Measurements from ENCODE around the gene PTPN3. TPM values are rescaled to one million over a fixed set of nuclear protein-coding genes. Genes with fewer than 3 reads are reported as not detected.

The PTPN3 gene
- total and polyA plus RNA-seq, 2 experiments from 2014 or later: 0.86 to 1.3 TPM

GRCh38 chr9:109456811-109457210 is 41.3 kb downstream of the PTPN3 start:
- Histone ChIP-seq H3K27me3 (replicated peaks; ENCODE audit: insufficient read depth) (no peaks in the 10 kb centered on the region), H3K79me2 (ENCODE audit: insufficient read depth) (no peaks in the 10 kb centered on the region), H2AFZ (no peak overlapping the region), H3K9me3 (ENCODE audit: low read depth) (no peaks in the 10 kb centered on the region), H3K27ac (no peak overlapping the region), H3K9me2 (ENCODE audit: insufficient read depth) (no peaks in the 10 kb centered on the region), H3K4me1 (ENCODE audit: insufficient read depth) (peaks cover 5% of the 10 kb centered on the region; the same call in 1 of the 2 replicates), H3K36me3 (ENCODE audit: low read depth) (no peaks in the 10 kb centered on the region), H3K9ac (no peak overlapping the region), H3F3A (ENCODE audit: insufficient read depth) (peaks cover 21% of the 10 kb centered on the region), H4K20me1 (ENCODE audit: insufficient read depth) (no peaks in the 10 kb centered on the region), H3K4me2 (ENCODE audit: unreplicated experiment) (no peak overlapping the region), H3K4me3 (no peak overlapping the region)
- 74 to 81% methylated on average over 7 of the region's 7 CpGs for WGBS, 2 experiments (ENCODE audit: low coverage in 1 of 2, low lambda C conversion rate in 2 of 2, missing lambda C conversion rate in 2 of 2)
- DNase-seq: no peak
- TF ChIP-seq EZH2phosphoT487 (IDR thresholded peaks at IDR 0.05; ENCODE audit: insufficient read depth, low read depth): no peak
- TF ChIP-seq EZH2 (IDR thresholded peaks at IDR 0.05; ENCODE audit: insufficient read depth, poor library complexity, severe bottlenecking): no peak
- in situ Hi-C loops (cut with MboI): no loop called here

GRCh38 chr9:109455861-109456260 is 42.2 kb downstream of the PTPN3 start:
- Histone ChIP-seq H3K36me3 (ENCODE audit: low read depth) (no peaks in the 10 kb centered on the region), H3K9ac (no peak overlapping the region), H4K20me1 (ENCODE audit: insufficient read depth) (no peaks in the 10 kb centered on the region), H2AFZ (no peak overlapping the region), H3K27ac (no peak overlapping the region), H3K27me3 (replicated peaks; ENCODE audit: insufficient read depth) (no peaks in the 10 kb centered on the region), H3K9me2 (ENCODE audit: insufficient read depth) (no peaks in the 10 kb centered on the region), H3K9me3 (ENCODE audit: low read depth) (no peaks in the 10 kb centered on the region), H3F3A (ENCODE audit: insufficient read depth) (peaks cover 21% of the 10 kb centered on the region), H3K79me2 (ENCODE audit: insufficient read depth) (no peaks in the 10 kb centered on the region), H3K4me1 (ENCODE audit: insufficient read depth) (peaks cover 5% of the 10 kb centered on the region; the same call in 1 of the 2 replicates), H3K4me3 (no peak overlapping the region), H3K4me2 (ENCODE audit: unreplicated experiment) (no peak overlapping the region)
- in situ Hi-C loops (cut with MboI): no loop called here
- TF ChIP-seq EZH2phosphoT487 (IDR thresholded peaks at IDR 0.05; ENCODE audit: insufficient read depth, low read depth): no peak
- no peak for TF ChIP-seq EZH2 (IDR thresholded peaks at IDR 0.05; ENCODE audit: insufficient read depth, poor library complexity, severe bottlenecking)
- DNase-seq: no peak
- whole genome bisulfite sequencing, 2 experiments (ENCODE audit: low coverage in 1 of 2, low lambda C conversion rate in 2 of 2, missing lambda C conversion rate in 2 of 2): 91 to 94% methylated on average over 11 of the region's 11 CpGs

GRCh38 chr9:109455391-109455790 is 42.7 kb downstream of the PTPN3 start:
- Histone ChIP-seq H3K27ac (no peak overlapping the region), H3K4me1 (ENCODE audit: insufficient read depth) (peaks cover 7% of the 10 kb centered on the region; the same call in 1 of the 2 replicates), H3K9ac (no peak overlapping the region), H2AFZ (no peak overlapping the region), H3K36me3 (ENCODE audit: low read depth) (no peaks in the 10 kb centered on the region), H3K27me3 (replicated peaks; ENCODE audit: insufficient read depth) (no peaks in the 10 kb centered on the region), H3K9me2 (ENCODE audit: insufficient read depth) (no peaks in the 10 kb centered on the region), H3K9me3 (ENCODE audit: low read depth) (no peaks in the 10 kb centered on the region), H3K4me3 (no peak overlapping the region), H3F3A (ENCODE audit: insufficient read depth) (peaks cover 24% of the 10 kb centered on the region), H4K20me1 (ENCODE audit: insufficient read depth) (no peaks in the 10 kb centered on the region), H3K4me2 (ENCODE audit: unreplicated experiment) (no peak overlapping the region), H3K79me2 (ENCODE audit: insufficient read depth) (no peaks in the 10 kb centered on the region)
- no peak for DNase-seq
- TF ChIP-seq EZH2phosphoT487 (IDR thresholded peaks at IDR 0.05; ENCODE audit: insufficient read depth, low read depth): no peak
- no peak for TF ChIP-seq EZH2 (IDR thresholded peaks at IDR 0.05; ENCODE audit: insufficient read depth, poor library complexity, severe bottlenecking)
- 95 to 97% methylated on average over 7 of the region's 7 CpGs for WGBS, 2 experiments (ENCODE audit: low coverage in 1 of 2, low lambda C conversion rate in 2 of 2, missing lambda C conversion rate in 2 of 2)
- in situ Hi-C loops (cut with MboI): no loop called here

- Histone ChIP-seq H3K9me2 (ENCODE audit: insufficient read depth) (no peaks in the 10 kb centered on the region), H2AFZ (no peak overlapping the region), H3K36me3 (ENCODE audit: low read depth) (no peaks in the 10 kb centered on the region), H3F3A (ENCODE audit: insufficient read depth) (peaks cover 28% of the 10 kb centered on the region), H3K9ac (no peak overlapping the region), H3K4me1 (ENCODE audit: insufficient read depth) (peaks cover 11% of the 10 kb centered on the region; the same call in 1 of the 2 replicates), H3K4me3 (no peak overlapping the region), H3K27me3 (replicated peaks; ENCODE audit: insufficient read depth) (no peaks in the 10 kb centered on the region), H3K4me2 (ENCODE audit: unreplicated experiment) (no peak overlapping the region), H3K9me3 (ENCODE audit: low read depth) (no peaks in the 10 kb centered on the region), H4K20me1 (ENCODE audit: insufficient read depth) (no peaks in the 10 kb centered on the region), H3K79me2 (ENCODE audit: insufficient read depth) (no peaks in the 10 kb centered on the region), H3K27ac (no peak overlapping the region)
- WGBS, 2 experiments (ENCODE audit: low coverage in 1 of 2, low lambda C conversion rate in 2 of 2, missing lambda C conversion rate in 2 of 2): 97 to 98% methylated on average over 5 of the region's 5 CpGs
- in situ Hi-C loops (cut with MboI): no loop called here
- TF ChIP-seq EZH2phosphoT487 (IDR thresholded peaks at IDR 0.05; ENCODE audit: insufficient read depth, low read depth): no peak
- TF ChIP-seq EZH2 (IDR thresholded peaks at IDR 0.05; ENCODE audit: insufficient read depth, poor library complexity, severe bottlenecking): no peak
- no peak for DNase-seq
Measured at GRCh38 chr9:109454601-109455155, 43.4 kb downstream of the PTPN3 start.

- Histone ChIP-seq H3K4me3 (no peak overlapping the region), H3K27ac (peak overlapping the region; percentile 46; the same call in 1 of the 2 replicates), H4K20me1 (ENCODE audit: insufficient read depth) (no peaks in the 10 kb centered on the region), H2AFZ (no peak overlapping the region), H3K36me3 (ENCODE audit: low read depth) (no peaks in the 10 kb centered on the region), H3K4me2 (ENCODE audit: unreplicated experiment) (no peak overlapping the region), H3K4me1 (ENCODE audit: insufficient read depth) (peaks cover 11% of the 10 kb centered on the region; the same call in 1 of the 2 replicates), H3K9me3 (ENCODE audit: low read depth) (no peaks in the 10 kb centered on the region), H3K27me3 (replicated peaks; ENCODE audit: insufficient read depth) (no peaks in the 10 kb centered on the region), H3K9me2 (ENCODE audit: insufficient read depth) (no peaks in the 10 kb centered on the region), H3K79me2 (ENCODE audit: insufficient read depth) (no peaks in the 10 kb centered on the region), H3F3A (ENCODE audit: insufficient read depth) (peaks cover 28% of the 10 kb centered on the region), H3K9ac (no peak overlapping the region)
- in situ Hi-C loops (cut with MboI): no loop called here
- DNase-seq: no peak
- TF ChIP-seq EZH2 (IDR thresholded peaks at IDR 0.05; ENCODE audit: insufficient read depth, poor library complexity, severe bottlenecking): no peak
- TF ChIP-seq EZH2phosphoT487 (IDR thresholded peaks at IDR 0.05; ENCODE audit: insufficient read depth, low read depth): no peak
Measured at GRCh38 chr9:109454041-109454440, 44.1 kb downstream of the PTPN3 start.
